Amniotic epithelial cell (primary cell): ENCODE measurements around the gene MCTP2.

Experiments
- DNase-seq: peaks from one replicate; pipeline ENCODE4 v3.0.0-alpha.2; 2010; ENCODE audit warnings: low read depth

The MCTP2 gene

GRCh38 chr15:94353488-94353820 is 122.1 kb downstream of the MCTP2 start:
- DNase-seq: peak; percentile 65

GRCh38 chr15:94354655-94355054 is 123.3 kb downstream of the MCTP2 start:
- DNase-seq: no peak

- DNase-seq: no peak
Observed at GRCh38 chr15:94359716-94360115, 128.4 kb downstream of the MCTP2 start.

- peak; percentile 38 for DNase-seq
Observed at GRCh38 chr15:94360251-94360685, 128.9 kb downstream of the MCTP2 start.

DNA sequence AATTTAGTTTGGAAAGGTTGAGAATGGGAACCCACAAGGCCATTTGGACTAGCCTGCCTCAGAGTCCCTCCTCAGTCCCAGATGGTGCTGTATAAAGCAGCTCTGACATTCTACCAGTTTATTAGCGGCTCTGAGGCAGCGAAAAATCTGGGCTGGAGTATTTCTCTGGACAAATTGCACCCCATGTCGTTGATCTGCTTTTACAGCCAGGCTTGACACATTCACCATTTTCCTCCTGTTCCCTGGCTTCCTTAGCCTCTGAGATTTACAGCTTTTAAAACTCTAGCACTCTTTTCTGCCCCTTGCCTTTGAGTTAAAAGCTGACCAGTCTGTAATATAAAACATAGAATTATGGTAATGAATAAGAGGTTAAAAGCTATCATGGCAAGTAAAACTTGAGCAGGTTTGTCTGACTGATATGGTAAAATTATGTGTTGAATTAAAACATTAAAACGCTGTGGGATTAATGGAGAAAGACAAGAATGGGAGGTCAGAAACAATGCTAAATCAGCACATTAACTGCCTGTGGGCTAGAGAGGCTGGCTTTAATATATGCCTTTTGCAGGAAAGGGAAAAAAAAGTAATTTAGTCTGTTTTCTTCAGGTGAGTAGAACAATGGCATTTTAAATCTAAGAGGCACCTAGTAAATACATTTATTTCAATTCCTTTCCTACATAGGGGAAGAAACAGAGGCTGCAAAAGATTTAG is 131.2 kb downstream of the MCTP2 start:
- no peak for DNase-seq

- no peak for DNase-seq
Observed at GRCh38 chr15:94363382-94363781, 132.0 kb downstream of the MCTP2 start.

GRCh38 chr15:94366781-94367180 is 135.4 kb downstream of the MCTP2 start:
- DNase-seq: no peak

GRCh38 chr15:94367726-94368535 is 136.6 kb downstream of the MCTP2 start:
- DNase-seq: no peak

GRCh38 chr15:94370206-94370935 is 139.0 kb downstream of the MCTP2 start:
- peak; percentile 53 for DNase-seq

DNA sequence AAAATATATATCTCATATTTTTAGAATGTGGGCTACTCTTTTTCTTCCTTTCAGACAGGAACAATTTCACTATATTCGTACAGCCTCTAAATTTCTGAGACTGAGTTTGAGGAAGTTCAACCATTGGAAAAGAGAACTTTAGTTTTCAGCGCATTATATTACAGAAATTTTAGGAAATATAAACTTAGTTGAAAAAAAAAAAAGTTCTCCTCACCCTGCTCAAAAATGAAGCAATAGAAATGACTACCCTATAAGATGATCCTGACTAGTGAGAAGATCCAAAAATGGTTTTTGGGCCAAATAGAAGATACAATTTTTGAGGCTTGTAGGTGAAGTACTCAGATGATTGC is 139.6 kb downstream of the MCTP2 start:
- no peak for DNase-seq

GRCh38 chr15:94372821-94373220 is 141.5 kb downstream of the MCTP2 start:
- peak; percentile 58 for DNase-seq

- no peak for DNase-seq
Observed at GRCh38 chr15:94375997-94376396, 144.6 kb downstream of the MCTP2 start.

GRCh38 chr15:94379986-94380385 is 148.6 kb downstream of the MCTP2 start:
- DNase-seq: no peak

GRCh38 chr15:94380798-94381197 is 149.4 kb downstream of the MCTP2 start:
- DNase-seq: no peak

GRCh38 chr15:94381384-94381783 is 150.0 kb downstream of the MCTP2 start:
- DNase-seq: no peak

DNA sequence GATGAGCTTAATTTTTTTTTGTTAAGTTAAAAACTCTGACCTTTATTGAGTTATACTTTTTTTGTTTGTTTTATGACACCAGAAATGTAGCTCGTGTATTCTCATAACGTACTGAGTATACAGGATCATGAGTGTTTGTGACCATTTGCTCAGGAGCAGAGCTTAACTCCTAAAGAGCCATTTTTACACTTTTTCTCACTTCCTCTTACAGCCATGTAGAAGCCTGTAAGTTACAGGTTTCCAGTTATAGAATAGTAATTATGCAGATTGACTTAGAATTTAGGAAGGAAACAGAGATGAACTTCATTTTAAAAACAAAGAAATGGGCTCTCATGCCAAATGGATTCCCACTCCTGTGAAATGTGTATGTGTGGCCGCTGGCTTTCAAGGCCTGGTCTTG is 151.7 kb downstream of the MCTP2 start:
- DNase-seq: no peak

- DNase-seq: peak; percentile 89
Observed at GRCh38 chr15:94383706-94384105, 152.3 kb downstream of the MCTP2 start.

GRCh38 chr15:94385441-94385840 is 154.1 kb downstream of the MCTP2 start:
- no peak for DNase-seq

DNA sequence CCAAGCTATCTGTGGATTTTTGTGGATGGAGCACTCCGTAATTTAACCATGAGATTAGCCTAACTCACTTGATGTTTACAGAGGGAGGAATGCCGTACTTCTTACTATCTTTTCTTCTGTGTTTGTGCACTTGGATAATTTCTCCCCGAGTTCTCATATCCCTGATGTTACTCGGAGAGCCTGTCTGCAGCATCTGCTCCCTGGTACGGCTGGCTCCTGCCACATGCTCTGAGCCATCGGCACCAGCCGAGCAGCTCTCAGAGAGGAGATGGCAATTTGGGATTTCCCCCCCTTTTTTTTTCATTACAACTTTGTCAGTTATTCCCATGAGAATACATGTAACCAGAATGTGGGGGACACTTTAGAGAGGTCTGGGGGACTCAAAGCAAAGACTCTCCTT is 155.0 kb downstream of the MCTP2 start:
- DNase-seq: no peak

DNA sequence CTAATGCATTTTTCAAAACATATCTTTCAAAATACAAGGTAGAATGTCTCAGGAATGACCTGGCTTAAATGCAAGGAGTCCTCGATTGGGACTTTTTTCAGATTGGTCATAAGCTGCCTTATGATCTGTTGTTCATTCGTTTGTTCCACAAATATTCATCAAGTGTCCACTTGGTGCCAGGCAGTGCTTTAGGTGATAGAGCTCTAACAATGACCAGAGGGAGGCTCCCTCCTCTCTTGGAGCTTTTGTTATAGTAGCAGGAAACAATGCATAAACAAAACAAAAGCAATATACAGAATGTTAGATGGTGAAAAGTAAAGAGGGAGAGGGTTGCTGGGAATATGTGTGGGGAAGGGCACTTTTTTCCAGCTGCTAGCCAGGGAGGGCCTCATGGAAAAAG is 156.1 kb downstream of the MCTP2 start:
- DNase-seq: peak; percentile 14

DNA sequence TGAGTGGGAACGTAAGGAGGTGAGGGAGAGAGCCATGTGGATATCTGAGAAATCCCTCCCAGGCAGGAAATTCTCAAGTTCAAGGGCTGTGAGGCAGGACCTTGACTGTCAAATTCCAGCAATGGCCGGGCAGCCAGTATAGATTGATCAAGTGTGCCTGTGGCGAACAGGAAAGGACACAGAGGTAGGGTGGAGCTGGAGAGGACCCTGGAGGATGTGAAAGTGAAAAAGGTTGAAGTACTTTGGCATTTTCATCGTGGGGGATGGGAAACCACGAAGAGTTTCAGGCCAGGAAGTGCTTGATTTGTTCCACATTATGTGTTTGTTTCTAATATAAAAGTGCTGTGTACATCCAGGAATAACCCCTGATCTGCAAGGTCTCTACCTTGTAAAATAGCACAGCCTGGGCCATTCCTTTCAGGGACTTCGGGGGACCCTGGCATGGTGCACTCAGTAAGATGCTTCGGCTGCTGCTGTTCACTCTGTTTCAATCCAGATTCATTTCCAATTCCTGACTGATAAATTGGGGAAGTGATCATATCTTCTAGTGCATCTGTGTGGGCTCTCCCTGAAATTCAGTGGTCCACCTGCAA is 156.6 kb downstream of the MCTP2 start:
- peak; percentile 14 for DNase-seq

GRCh38 chr15:94395640-94396039 is 164.3 kb downstream of the MCTP2 start:
- DNase-seq: peak; percentile 36

DNA sequence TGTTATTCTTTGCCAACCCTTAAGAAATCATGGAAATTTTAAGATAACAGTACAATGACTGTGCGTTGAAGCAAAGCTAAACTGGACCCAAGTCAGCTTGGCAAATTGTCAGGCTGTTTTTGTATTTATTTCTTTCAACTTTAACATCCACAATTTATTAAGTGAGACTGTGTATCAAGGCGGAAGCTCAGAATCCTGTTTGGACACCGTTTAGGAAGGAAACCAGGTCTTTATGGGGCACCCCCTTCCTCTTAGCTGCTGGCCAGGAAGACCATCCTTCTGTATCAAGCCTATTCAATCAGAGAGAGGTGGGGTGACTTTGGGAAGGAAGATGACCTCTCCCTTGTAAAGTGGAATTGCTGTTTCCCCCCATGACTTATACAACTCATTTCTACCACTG is 166.0 kb downstream of the MCTP2 start:
- DNase-seq: no peak
